NOMO-1 (cell line): Measurements from ENCODE around the gene FAM228B.
"Not testable (repeated sequence)": the region's sequence is repeated elsewhere in the genome, so short reads cannot be mapped to it uniquely, and the experiment has no call there.

Experiments used
- DNase-seq, 2 experiments: peaks; one replicate each; lab custom pipeline; 2025; ENCODE audit not compliant: unreplicated experiment in 2 of 2; lab: John Stamatoyannopoulos, UW

The FAM228B gene

DNA sequence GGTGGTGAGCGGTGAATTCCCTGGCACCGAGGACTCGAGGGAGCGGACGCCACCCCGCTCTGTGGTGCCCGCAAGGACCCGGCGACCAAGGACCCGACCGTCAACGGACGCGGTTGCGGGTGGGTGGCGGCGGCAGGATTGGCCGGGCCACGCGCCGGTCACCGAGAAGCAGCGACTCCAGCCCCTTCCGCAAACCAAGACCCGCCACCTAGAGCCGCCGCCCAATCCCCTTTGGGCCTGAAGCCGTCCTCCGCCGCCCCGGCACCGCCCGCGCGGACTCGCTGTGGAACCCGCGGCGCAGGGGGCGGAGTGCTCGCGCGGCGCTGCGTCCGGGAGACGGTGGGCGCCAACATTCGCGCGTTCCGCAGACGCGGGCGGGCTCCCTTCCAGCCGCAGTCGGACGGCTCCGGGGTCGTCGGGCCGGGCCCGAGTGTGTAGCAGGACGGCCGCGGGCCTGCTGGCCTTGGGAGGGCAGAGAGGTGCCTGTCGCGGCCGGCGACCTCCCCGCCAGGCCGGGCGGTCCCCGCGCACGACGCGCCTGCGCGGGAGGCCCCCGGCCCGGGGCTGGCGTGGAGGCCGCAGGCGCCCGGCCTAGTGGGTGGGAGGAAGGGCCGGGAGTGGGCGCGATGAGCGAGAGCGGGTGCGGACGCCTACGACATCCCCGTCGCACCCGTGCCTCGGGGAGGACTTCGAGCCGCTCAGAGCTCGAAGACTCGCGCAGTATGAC is at the start of gene FAM228B, which contains the start of gene PFN4:
FAM228B (plus strand) TSS at position 275 of the 727 bp plus-strand sequence. CDS start 893 bp downstream, outside the sequence.
PFN4 (minus strand) TSS at position 140 of the 727 bp plus-strand sequence. CDS start 799 bp downstream, outside the sequence.
- peak; percentile 86 to 93 for DNase-seq

GRCh38 chr2:24073816-24074215 is 49.5 kb upstream of the FAM228B start:
- DNase-seq = no peak

- DNase-seq = no peak
Measured at GRCh38 chr2:24075259-24075658, 48.0 kb upstream of the FAM228B start.

DNA sequence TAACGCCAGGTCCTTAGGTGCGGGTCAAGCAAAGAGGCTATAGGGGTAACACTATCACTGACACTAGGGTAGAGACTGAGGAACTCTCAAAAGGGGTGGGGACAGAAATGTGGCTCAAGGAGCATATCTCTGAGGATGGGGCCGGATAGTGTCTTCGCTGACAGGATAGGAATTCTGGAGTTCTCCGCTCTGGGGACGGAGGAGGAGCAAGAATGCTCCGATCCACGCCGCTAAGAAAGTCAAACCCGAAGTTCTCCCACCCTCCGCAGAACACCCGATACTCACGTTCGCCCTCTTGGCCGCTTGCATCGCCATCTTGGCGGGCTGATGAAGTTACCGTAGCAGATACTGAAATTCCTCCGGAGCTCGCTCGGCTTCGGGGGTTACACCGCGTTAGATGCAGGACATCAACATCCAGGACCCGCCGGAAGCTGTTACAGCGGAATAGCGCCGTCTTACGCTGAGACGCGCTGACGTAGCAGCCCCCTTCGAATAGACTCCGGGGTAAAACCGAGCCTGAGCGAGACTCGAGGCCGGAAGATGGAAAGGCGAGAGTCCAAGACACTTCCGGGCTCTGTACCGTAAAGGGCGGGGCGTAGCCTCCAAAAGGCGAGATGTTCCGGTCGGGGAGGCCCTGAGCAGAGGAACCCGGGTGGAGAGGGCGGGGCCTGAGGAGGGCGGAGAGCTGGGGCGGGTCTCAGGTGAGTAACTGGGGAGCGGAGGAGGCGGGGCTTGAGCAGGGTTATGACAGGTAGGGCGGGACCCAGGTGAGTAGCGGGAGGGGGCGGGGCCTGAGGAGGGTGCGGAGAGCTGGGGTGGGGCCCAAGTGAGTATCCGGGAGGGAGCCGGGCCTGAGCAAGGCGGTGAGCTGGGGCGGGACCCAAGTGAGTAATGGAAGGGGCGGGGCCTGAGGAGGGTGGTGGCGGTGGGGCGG is 47.1 kb upstream of the FAM228B start, which contains the start of gene SF3B6:
SF3B6 (minus strand) TSS at position 412 of the 934 bp plus-strand sequence; CDS start at position 315, 97 bp downstream.
- peak; percentile 97 to 98 for DNase-seq

GRCh38 chr2:24076849-24077534 is 46.3 kb upstream of the FAM228B start:
- DNase-seq = peak; percentile 66 to 68

GRCh38 chr2:24077535-24077877 is 45.8 kb upstream of the FAM228B start:
- peak in 1 of 2 experiments; percentile 11 for DNase-seq

DNA sequence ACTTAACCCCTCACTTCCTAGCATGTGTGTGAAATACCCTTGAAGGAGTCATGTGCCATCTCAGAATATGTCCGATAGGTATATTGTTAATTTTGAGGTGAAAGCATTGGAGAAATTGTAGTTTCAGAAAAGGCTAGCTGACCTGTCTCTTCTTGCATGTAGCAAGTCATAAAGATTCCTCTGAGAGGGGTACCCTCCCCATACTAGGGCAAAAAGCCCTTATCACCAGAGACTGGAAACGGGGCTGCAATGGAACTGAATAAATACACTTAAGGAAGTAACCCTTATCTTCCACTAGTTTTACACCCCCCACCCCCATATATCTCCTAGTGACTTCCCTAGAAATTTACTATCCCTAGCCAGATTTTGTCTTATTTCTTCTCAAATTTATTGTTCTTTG is 45.4 kb upstream of the FAM228B start:
- DNase-seq = no peak

- DNase-seq = no peak
Measured at GRCh38 chr2:24080701-24081100, 42.6 kb upstream of the FAM228B start.

GRCh38 chr2:24082787-24083566 is 40.3 kb upstream of the FAM228B start:
- DNase-seq = no peak

DNA sequence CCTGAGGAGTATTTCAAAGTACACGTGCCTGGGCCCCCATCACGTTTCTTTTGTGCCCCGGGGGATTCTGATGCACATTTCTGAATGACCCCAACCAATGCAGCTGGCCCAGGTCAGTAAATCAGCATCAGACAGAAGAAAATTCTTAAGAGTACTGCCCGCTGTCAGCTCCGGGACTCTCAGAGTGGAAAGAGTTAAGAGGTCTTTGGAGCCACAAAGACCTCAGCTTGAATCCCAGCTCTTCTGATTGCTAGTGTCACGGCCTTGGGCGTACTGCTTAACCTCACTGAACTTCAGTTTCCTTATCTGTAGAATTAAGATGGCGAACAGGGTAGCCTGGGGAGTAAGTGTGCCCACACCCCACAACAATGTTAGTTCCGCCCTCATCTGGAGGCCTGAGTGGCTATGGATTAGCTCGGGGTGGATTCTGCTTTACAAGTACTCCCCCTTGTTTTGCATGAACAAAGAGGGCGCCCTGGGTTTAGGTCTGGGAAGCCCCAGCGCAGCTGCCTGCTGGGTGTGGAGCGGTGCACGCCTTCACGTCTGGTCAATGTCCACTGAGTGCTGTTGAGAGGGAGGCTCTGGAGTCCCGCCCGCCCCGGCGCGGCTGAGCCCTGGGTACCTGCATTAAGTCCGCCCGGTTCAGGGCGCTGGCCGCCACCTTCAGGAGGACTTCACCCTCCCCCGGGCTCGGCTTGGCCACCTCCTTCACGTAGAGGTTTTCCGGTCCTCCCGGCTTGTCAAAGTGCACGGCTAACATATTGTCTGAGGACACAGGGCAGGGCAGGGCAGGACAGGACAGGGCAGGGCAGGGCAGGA is 39.5 kb upstream of the FAM228B start:
- peak in 1 of 2 experiments; percentile 6 for DNase-seq

DNA sequence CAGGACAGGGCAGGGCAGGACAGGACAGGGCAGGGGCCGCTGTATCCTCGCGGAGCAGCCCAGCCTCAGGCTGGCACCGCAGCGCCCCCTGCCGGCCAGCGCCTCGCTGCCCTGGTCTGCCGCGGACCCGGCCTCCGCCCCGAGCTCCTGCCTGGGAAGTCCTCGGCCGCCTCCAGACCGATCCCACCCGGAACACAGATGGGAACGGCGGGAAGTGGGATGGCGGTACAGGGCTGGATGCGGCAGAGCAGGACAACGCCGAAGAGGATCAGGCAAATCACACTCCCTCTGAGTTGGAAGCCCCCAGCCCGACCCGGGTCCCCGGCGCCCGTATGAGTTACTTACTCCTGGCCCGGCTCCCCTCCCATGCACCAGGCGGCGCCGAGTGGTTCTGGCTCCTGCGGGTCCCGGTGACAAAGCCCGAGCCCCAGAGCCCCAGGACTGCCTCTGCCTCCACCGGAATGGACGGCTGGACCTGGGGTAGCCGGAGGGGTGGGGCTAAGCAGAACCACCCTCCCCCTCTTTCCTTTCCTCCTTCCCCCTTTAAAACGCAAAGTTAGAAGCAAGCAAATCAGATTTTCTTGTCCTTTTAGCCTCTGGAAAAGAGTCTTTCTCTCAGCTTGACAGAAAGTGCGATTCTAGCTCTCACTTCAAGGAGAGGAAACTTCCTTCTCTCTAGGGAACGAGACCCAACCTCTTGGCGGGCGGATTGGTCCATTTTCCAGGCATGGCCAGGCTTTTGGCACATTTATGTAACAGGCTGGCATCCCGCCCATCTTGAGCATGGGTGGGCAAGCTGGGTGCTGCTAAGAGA is 38.7 kb upstream of the FAM228B start, which contains the start of gene TP53I3:
TP53I3 (minus strand) TSS at position 449 of the 814 bp plus-strand sequence. CDS start 508 bp downstream, outside the sequence.
- DNase-seq = peak; percentile 10 to 15

DNA sequence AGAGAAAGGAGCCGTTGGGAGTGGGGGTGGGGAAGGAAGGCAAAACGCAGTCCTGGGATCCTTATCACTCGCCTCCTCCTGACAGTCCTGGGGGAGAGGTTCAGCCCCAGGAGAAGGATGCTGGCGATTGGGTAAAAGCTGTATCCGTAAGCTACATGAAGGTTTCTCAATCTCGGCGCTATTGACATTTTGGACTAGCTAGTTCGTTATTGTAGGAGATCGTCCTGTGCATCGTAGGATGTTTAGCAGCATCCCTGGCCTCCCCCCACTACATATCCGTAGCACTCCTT is 38.1 kb upstream of the FAM228B start:
- no peak for DNase-seq

DNA sequence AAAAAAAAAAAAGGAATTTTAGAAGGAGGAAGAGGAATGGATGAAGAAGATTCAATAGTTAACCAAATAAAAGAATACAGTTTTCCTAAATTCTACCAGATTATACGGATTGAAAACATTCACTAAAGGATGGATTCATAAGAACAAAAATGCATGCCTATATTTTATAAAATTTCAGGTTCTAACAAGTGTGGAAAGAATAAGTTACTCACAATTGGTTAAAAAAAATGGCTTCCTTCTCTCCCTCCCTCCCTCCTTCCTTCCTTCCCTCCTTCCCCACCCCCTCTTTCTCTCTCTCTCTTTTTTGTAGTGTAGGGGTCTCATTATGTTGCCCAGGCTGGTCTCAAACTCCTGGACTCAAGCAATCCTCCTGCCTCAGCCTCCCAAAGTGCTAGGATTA is 37.0 kb upstream of the FAM228B start:
- no peak for DNase-seq

DNA sequence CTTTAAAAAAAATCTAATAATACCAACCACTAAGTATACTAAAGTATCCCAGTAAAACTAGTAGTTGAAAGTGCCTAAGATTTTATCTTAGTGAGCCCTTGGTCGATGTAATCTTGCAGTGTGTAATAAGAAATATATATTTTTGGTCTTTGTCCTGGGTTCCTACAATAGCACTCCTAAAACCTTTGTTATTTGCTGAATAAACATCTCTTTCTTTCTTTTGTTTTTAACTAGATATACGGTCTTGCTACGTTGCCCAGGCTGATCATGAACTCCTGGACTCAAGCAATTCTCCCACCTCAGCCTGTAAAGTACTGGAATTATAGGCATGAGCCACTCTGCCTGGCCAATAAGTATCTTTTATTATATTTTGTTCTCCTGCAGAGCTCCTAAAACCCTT is 36.2 kb upstream of the FAM228B start:
- DNase-seq = no peak

GRCh38 chr2:24088821-24089359 is 34.4 kb upstream of the FAM228B start:
- DNase-seq = peak; percentile 68 to 75

- DNase-seq = not testable (repeated sequence)
Measured at GRCh38 chr2:24093270-24093669, 30.0 kb upstream of the FAM228B start.

DNA sequence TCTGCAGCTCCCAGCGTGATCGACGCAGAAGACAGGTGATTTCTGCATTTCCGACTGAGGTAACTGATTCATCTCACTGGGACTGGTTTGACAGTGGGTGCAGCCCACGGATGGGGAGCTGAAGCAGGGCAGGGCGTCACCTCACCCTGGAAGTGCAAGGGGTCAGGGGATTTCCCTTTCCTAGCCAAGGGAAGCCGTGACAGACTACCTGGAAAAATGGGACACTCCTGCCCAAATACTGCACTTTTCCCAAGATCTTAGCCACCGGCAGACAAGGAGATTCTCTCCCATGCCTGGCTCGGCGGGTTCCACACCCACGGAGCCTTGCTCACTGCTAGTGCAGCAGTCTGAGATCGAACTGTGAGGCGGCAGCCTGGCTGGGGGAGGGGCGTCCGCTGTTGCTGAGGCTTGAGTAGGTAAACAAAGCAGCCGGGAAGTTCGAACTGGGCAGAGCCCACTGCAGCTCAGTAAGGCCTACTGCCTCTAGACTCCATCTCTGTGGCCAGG is 28.0 kb upstream of the FAM228B start:
- not testable (repeated sequence) for DNase-seq

- DNase-seq = not testable (repeated sequence)
Measured at GRCh38 chr2:24100732-24101131, 22.5 kb upstream of the FAM228B start.
